Endothelial cell of umbilical vein (primary cell): ENCODE results near the gene SP3. TPM values are rescaled to one million over a fixed set of nuclear protein-coding genes. Genes with fewer than 3 reads are reported as not detected.
A peak's percentile ranks its signal among the peaks of the same experiment; 100 is the strongest.

Experiments
- BruUV-seq: library from RNA; stranded (reverse); fragments of 400-500 nt; replicated peaks from 2 replicates; lab custom pipeline; 2021; lab: Mats Ljungman, UMichigan
- CTCF ChIA-PET: fragments of 300-600, 350-600 bp; sonication (Branson Sonifier 250); formaldehyde crosslinking; loops from one replicate; lab custom pipeline; 2021; ENCODE audit warnings: antibody characterized with exemption, inconsistent platforms; lab: Charles Lee
- POLR2A ChIA-PET: fragments of 300-600, 350-600 bp; sonication (Branson Sonifier 250); formaldehyde crosslinking; loops from one replicate; lab custom pipeline; 2021; ENCODE audit warnings: antibody characterized with exemption, inconsistent platforms; lab: Charles Lee
- DNase-seq: peaks from one replicate; pipeline ENCODE4 v3.0.0-alpha.2; 2011; ENCODE audit warnings: low read depth, low spot score
- FAIRE-seq: peaks from 2 replicates; lab custom pipeline; 2011; peaks lifted over from hg19 to GRCh38; lab: Jason Lieb, UNC
- H2AFZ ChIP-seq: 2 replicates; pipeline ENCODE4 v1.6.0; 2012; ENCODE audit warnings: low read depth, low read length, control low read depth, inconsistent platforms
- H3K27ac ChIP-seq: 2 replicates; pipeline ENCODE4 v1.5.1; 2011; ENCODE audit warnings: low read depth, mild to moderate bottlenecking, control low read depth, low read length, moderate library complexity; ENCODE audit not compliant: insufficient read depth
- H3K27me3 ChIP-seq, 2 experiments: 2 replicates each; pipeline versions ENCODE4 v1.6.0 to v1.6.1; 2011; ENCODE audit warnings: low read length in 2 of 2, mixed read lengths in 1 of 2; ENCODE audit not compliant: control insufficient read depth in 2 of 2, insufficient read depth in 2 of 2
- H3K36me3 ChIP-seq, 2 experiments: 2 replicates in 1 of 2; 3 replicates in 1 of 2; pipeline ENCODE4 v1.5.1; 2011; ENCODE audit warnings: low read length in 2 of 2, mild to moderate bottlenecking in 1 of 2, moderate library complexity in 1 of 2; ENCODE audit not compliant: control insufficient read depth in 2 of 2, insufficient read depth in 2 of 2; ENCODE audit errors: extremely low read depth in 1 of 2
- H3K4me1 ChIP-seq: 3 replicates; pipeline ENCODE4 v1.5.1; 2011; ENCODE audit warnings: mild to moderate bottlenecking, low read length; ENCODE audit not compliant: control insufficient read depth, insufficient read depth; ENCODE audit errors: extremely low read depth
- H3K4me2 ChIP-seq: 2 replicates; pipeline ENCODE4 v1.6.1; 2011; ENCODE audit warnings: low read length, control low read depth, mixed read lengths; ENCODE audit not compliant: insufficient read depth
- H3K4me3 ChIP-seq, 3 experiments: fragments of 200-600 bp in 1 of 3; sonication (generic), shearing (Covaris generic) in 1 of 3; replicated peaks in 1 of 3; 2 replicates each; pipeline ENCODE4 v1.5.1; 2011 to 2016; ENCODE audit warnings: control low read depth in 3 of 3, low read length in 3 of 3, mild to moderate bottlenecking in 2 of 3, inconsistent platforms in 1 of 3, low read depth in 1 of 3, moderate library complexity in 1 of 3; ENCODE audit not compliant: insufficient read depth in 1 of 3
- H3K79me2 ChIP-seq: 2 replicates; pipeline ENCODE4 v1.6.0; 2012; ENCODE audit warnings: low read length, inconsistent platforms; ENCODE audit not compliant: control insufficient read depth, insufficient read depth
- H3K9ac ChIP-seq: replicated peaks from 2 replicates; pipeline ENCODE3; 2011; ENCODE audit warnings: low read length, control low read depth; ENCODE audit not compliant: insufficient read depth; ENCODE audit errors: extremely low read depth
- H3K9me1 ChIP-seq: replicated peaks from 3 replicates; pipeline ENCODE4 v1.6.0; 2011; ENCODE audit warnings: mild to moderate bottlenecking, low read length; ENCODE audit not compliant: control insufficient read depth, insufficient read depth; ENCODE audit errors: extremely low read depth
- H3K9me3 ChIP-seq: replicated peaks from 2 replicates; pipeline ENCODE4 v1.5.1; 2012; ENCODE audit warnings: low read length, inconsistent platforms; ENCODE audit not compliant: control insufficient read depth, insufficient read depth
- H4K20me1 ChIP-seq: replicated peaks from 2 replicates; pipeline ENCODE3; 2011; ENCODE audit warnings: mild to moderate bottlenecking, low read length; ENCODE audit not compliant: control insufficient read depth, insufficient read depth; ENCODE audit errors: extremely low read depth
- FOS ChIP-seq: IDR thresholded peaks from 2 replicates; pipeline ENCODE4 v1.6.1; 2011; ENCODE audit warnings: mild to moderate bottlenecking, low read length, moderate library complexity, borderline replicate concordance; ENCODE audit not compliant: insufficient read depth
- MAX ChIP-seq: IDR thresholded peaks from 2 replicates; pipeline ENCODE4 v1.6.1; 2011; ENCODE audit not compliant: insufficient read depth, insufficient read length
- POLR2A ChIP-seq: IDR thresholded peaks from 2 replicates; pipeline ENCODE4 v1.6.1; 2012; ENCODE audit warnings: low read depth, mild to moderate bottlenecking, control low read depth, low read length
- POLR2AphosphoS5 ChIP-seq: IDR thresholded peaks from 2 replicates; pipeline ENCODE4 v1.6.1; 2012; ENCODE audit warnings: low read depth, mild to moderate bottlenecking, control low read depth, low read length, moderate library complexity; ENCODE audit not compliant: insufficient read depth
- dilution Hi-C: fragments of 300-500 bp; cut with MboI; formaldehyde crosslinking; loops from one replicate; pipeline ENCODE4 v1.15.0; 2019; ENCODE audit warnings: low sequenced_read_pairs; ENCODE audit not compliant: extremely low pct_ligation_motif_present
- intact Hi-C: fragments of 100-400 bp; cut with micrococcal nuclease; formaldehyde crosslinking; loops from one replicate; pipeline ENCODE4 v1.10.0; 2022
- polyA plus RNA-seq, 4 experiments: library from polyadenylated mRNA; depleted of rRNA in 3 of 4; stranded (reverse) in 3 of 4; unstranded in 1 of 4; fragments of >200 nt; gene quantifications; 2 replicates each; pipeline versions ENCODE4 v1.2.1 to v1.2.3, GENCODE V29; 2011 to 2012; ENCODE audit warnings: missing spikeins in 1 of 4
- total RNA-seq: library from RNA; stranded (reverse); gene quantifications from 2 replicates; pipeline ENCODE4 v1.2.3, GENCODE V29; 2021

SP3 gene
- total and polyA plus RNA-seq, 2 donors (not counting 3 experiments of a cell fraction or from before 2014, with no cell fraction given) = 23.9 to 59.0 TPM

DNA sequence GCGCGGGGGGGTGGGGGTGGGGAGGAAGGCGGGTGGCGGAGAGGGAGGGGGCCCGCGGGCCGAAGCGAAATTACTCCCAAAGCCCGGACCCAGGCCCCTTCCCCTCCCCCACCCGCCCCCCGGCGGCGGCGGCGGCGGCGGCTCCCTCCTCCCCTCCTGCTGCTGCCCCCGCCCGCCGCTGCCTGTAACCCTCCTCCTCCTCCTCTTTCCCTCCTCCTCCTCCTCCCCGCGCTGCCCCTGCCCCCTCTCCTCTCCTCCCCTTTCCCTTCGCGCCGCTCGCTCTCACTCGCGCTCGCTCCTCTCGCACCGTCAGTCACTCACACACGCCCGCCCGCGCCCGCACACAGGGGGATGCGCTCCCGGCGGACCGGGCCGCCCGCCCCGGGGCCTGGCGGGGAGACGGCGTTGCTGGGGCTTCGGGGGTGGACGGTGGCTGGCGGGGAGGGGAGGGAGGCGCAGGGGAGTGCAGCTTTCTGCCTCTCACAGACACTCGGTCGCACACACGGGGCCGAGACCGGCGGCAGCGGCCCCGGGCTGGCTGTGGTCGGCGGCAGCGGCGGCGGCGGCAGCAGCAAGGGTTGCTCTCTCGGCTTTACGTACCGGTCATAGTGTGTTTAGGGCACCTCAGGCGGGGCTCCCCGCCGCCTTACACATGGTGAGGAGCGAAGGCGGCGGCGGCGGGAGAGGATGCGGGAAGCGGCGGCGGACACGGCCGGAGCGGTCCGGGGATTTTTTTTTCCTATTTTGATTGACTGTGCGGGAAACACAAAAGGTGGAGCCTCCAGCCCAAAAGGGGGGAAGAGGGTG is 405 bp downstream of the SP3 start:
- Histone ChIP-seq H3K9me1 (no peaks in the 10 kb centered on the region), H3K4me3 (peak overlapping the region; percentile 87 to 92 (median 91)), H3K4me1 (peaks cover 19% of the 10 kb centered on the region), H3K27me3 (no peaks in the 10 kb centered on the region), H3K9me3 (no peaks in the 10 kb centered on the region), H4K20me1 (no peaks in the 10 kb centered on the region), H3K9ac (peak overlapping the region; percentile 98), H3K27ac (peak overlapping the region; percentile 90), H3K79me2 (peaks cover 37% of the 10 kb centered on the region), H3K4me2 (no peak overlapping the region), H2AFZ (peak overlapping the region; percentile 44), H3K36me3 (no peaks in the 10 kb centered on the region)
- DNase-seq (peak; percentile 80), FAIRE-seq (peak; percentile 63)
- dilution Hi-C loops = no loop called here
- BruUV-seq = no TSS peak
- intact Hi-C loops = loop anchor here (1.0 to 5.0 kb wide), 7 partner anchors 44 to 284 kb away; partner anchors contain the start of gene OLA1
- ChIA-PET CTCF (interaction anchor here (1.0 to 1.5 kb wide), 3 partner anchors 34 to 377 kb away, joined by 3 to 5 read pairs (median 5); no protein-coding TSS in a partner anchor), POLR2A (interaction anchor here (0.6 to 0.7 kb wide), 2 partner anchors 183 to 975 kb away, joined by 3 to 6 read pairs; no protein-coding TSS in a partner anchor)
- no peak for TF ChIP-seq FOS
- peak; percentile 65 for TF ChIP-seq POLR2A
- TF ChIP-seq POLR2AphosphoS5 = peak; percentile 80

GRCh38 chr2:173963817-173964564 is 1.2 kb downstream of the SP3 start:
- no peaks in the 10 kb centered on the region for H3K36me3 ChIP-seq
- H2AFZ ChIP-seq = peak overlapping the region; percentile 51
- H3K9me1 ChIP-seq = no peaks in the 10 kb centered on the region
- H3K27ac ChIP-seq = peak overlapping the region; percentile 78
- ChIA-PET POLR2A (interaction anchor here (0.6 to 0.7 kb wide), 4 partner anchors 183 to 974 kb away, joined by 3 to 6 read pairs (median 3); no protein-coding TSS in a partner anchor), CTCF (interaction anchor here (1.0 kb wide), 1 partner anchor 377 kb away, joined by 5 read pairs; no protein-coding TSS in a partner anchor)
- no peaks in the 10 kb centered on the region for H3K27me3 ChIP-seq
- no peaks in the 10 kb centered on the region for H4K20me1 ChIP-seq
- TF ChIP-seq MAX = no peak
- peak; percentile 74 for TF ChIP-seq POLR2AphosphoS5
- peak; percentile 72 for TF ChIP-seq POLR2A
- no peak overlapping the region for H3K4me2 ChIP-seq
- FAIRE-seq (peak; percentile 79), DNase-seq (peak; percentile 83)
- peak overlapping the region; percentile 57 to 96 (median 87) for H3K4me3 ChIP-seq
- H3K9me3 ChIP-seq = no peaks in the 10 kb centered on the region
- intact Hi-C loops (loop anchor here (1.0 to 5.0 kb wide), 6 partner anchors 17 to 377 kb away; no protein-coding TSS in a partner anchor), dilution Hi-C loops (no loop called here)
- peak overlapping the region; percentile 90 for H3K9ac ChIP-seq
- no TSS peak for BruUV-seq
- H3K4me1 ChIP-seq = peaks cover 19% of the 10 kb centered on the region
- H3K79me2 ChIP-seq = peaks cover 45% of the 10 kb centered on the region
